ENCODE results near the gene ZNF581.

ZNF581 gene

GRCh38 chr19:55686311-55687050 lies 43.0 kb downstream of the ZNF581 start:
- H3K27me3 ChIP-seq (ENCODE audit: insufficient read depth, poor library complexity, severe bottlenecking) = no peaks in the 10 kb centered on the region
- DNase-seq (ENCODE audit: low read depth in 1 of 2, low spot score in 1 of 2) = no peak
- H3K27ac ChIP-seq (replicated peaks) = no peak overlapping the region
- TF ChIP-seq SPI1 (IDR thresholded peaks at IDR 0.05; ENCODE audit: borderline replicate concordance, low read depth) (no peak), CTCF (IDR thresholded peaks at IDR 0.05; ENCODE audit: insufficient read depth, low read length) (no peak), POLR2AphosphoS5 (IDR thresholded peaks at IDR 0.05; ENCODE audit: low read depth) (no peak), REST (IDR thresholded peaks at IDR 0.05; ENCODE audit: insufficient replicate concordance, low read depth) (no peak), GABPA (IDR thresholded peaks at IDR 0.05; ENCODE audit: low read depth) (no peak)
- H3K4me3 ChIP-seq (replicated peaks; ENCODE audit: insufficient read depth, low read length) = no peak overlapping the region

- no peaks in the 10 kb centered on the region for H3K27me3 ChIP-seq (ENCODE audit: insufficient read depth, poor library complexity, severe bottlenecking)
- TF ChIP-seq GABPA (IDR thresholded peaks at IDR 0.05; ENCODE audit: low read depth) (no peak), SPI1 (IDR thresholded peaks at IDR 0.05; ENCODE audit: borderline replicate concordance, low read depth) (no peak), REST (IDR thresholded peaks at IDR 0.05; ENCODE audit: insufficient replicate concordance, low read depth) (no peak), POLR2AphosphoS5 (IDR thresholded peaks at IDR 0.05; ENCODE audit: low read depth) (no peak)
- no peak for DNase-seq (ENCODE audit: low read depth in 1 of 2, low spot score in 1 of 2)
- H3K4me3 ChIP-seq (replicated peaks; ENCODE audit: insufficient read depth, low read length) = no peak overlapping the region
- no peak overlapping the region for H3K27ac ChIP-seq (replicated peaks)
These were observed 44.1 kb downstream of the ZNF581 start for GRCh38 chr19:55687281-55688201.

- TF ChIP-seq GABPA (IDR thresholded peaks at IDR 0.05; ENCODE audit: low read depth) (no peak), CTCF (IDR thresholded peaks at IDR 0.05; ENCODE audit: insufficient read depth, low read length) (no peak), SPI1 (IDR thresholded peaks at IDR 0.05; ENCODE audit: borderline replicate concordance, low read depth) (no peak)
- DNase-seq (ENCODE audit: low read depth in 1 of 2, low spot score in 1 of 2) = no peak
- H3K4me3 ChIP-seq (replicated peaks; ENCODE audit: insufficient read depth, low read length) = no peak overlapping the region
- H3K27ac ChIP-seq (replicated peaks) = no peak overlapping the region
- no peaks in the 10 kb centered on the region for H3K27me3 ChIP-seq (ENCODE audit: insufficient read depth, poor library complexity, severe bottlenecking)
These were observed 45.2 kb downstream of the ZNF581 start for GRCh38 chr19:55688422-55689218.
